OCI-LY3 (cell line): ENCODE measurements around the gene CELF4.

ENCODE experiments used
- H2AFZ ChIP-seq: fragments of 200-600, 300-600 bp; shearing (Covaris generic); 2 replicates; pipeline ENCODE4 v1.6.0; 2014; ENCODE audit warnings: antibody characterized with exemption, low read depth, low read length
- H3K27ac ChIP-seq: fragments of 200-600, 300-600 bp; sonication (generic); 2 replicates; pipeline ENCODE4 v1.5.1; 2014; ENCODE audit warnings: mild to moderate bottlenecking, low read length, moderate library complexity, mixed read lengths
- H3K27me3 ChIP-seq: fragments of 200-600, 300-600 bp; sonication (generic); 2 replicates; pipeline ENCODE4 v1.6.1; 2014; ENCODE audit warnings: low read depth, low read length, mixed read lengths
- H3K36me3 ChIP-seq: fragments of 200-600, 300-600 bp; sonication (generic); replicated peaks from 2 replicates; pipeline ENCODE3; 2014; ENCODE audit warnings: low read depth, low read length, mixed read lengths
- H3K4me1 ChIP-seq: fragments of 300-600, 200-600 bp; sonication (generic); 2 replicates; pipeline ENCODE4 v1.6.1; 2014; ENCODE audit warnings: low read length, mixed read lengths
- H3K4me2 ChIP-seq: fragments of 200-600, 300-600 bp; sonication (generic); 2 replicates; pipeline ENCODE4 v1.6.1; 2014; ENCODE audit warnings: low read length, mixed read lengths
- H3K4me3 ChIP-seq: fragments of 300-600, 200-600 bp; sonication (generic); 2 replicates; pipeline ENCODE4 v1.5.1; 2014; ENCODE audit warnings: antibody characterized with exemption, mild to moderate bottlenecking, low read length, moderate library complexity
- H3K79me2 ChIP-seq: fragments of 300-600, 200-600 bp; shearing (Covaris generic); 2 replicates; pipeline ENCODE4 v1.6.1; 2014; ENCODE audit warnings: mild to moderate bottlenecking, low read length, mixed read lengths
- H3K9ac ChIP-seq: fragments of 300-600, 200-600 bp; shearing (Covaris generic); 2 replicates; pipeline ENCODE4 v1.6.0; 2014; ENCODE audit warnings: mild to moderate bottlenecking, low read length, moderate library complexity
- H3K9me3 ChIP-seq: fragments of 200-600, 300-600 bp; shearing (Covaris generic); 2 replicates; pipeline ENCODE4 v1.6.1; 2014; ENCODE audit warnings: low read length, mixed read lengths; ENCODE audit not compliant: insufficient read depth
- H4K20me1 ChIP-seq: fragments of 200-600, 300-600 bp; sonication (generic); 2 replicates; pipeline ENCODE4 v1.6.1; 2016; ENCODE audit warnings: low read length, mixed read lengths; ENCODE audit not compliant: insufficient read depth
- CTCF ChIP-seq: fragments of 200-600, 300-600 bp; sonication (generic); IDR thresholded peaks from 2 replicates; pipeline ENCODE4 v1.5.1; 2014; ENCODE audit warnings: antibody characterized with exemption, low read length, low read depth
- EZH2phosphoT487 ChIP-seq: fragments of 200-600 bp; shearing (Covaris generic); IDR thresholded peaks from 2 replicates; pipeline ENCODE4 v1.6.1; 2018; ENCODE audit warnings: antibody characterized with exemption, mixed run types, low read depth

Gene CELF4

DNA sequence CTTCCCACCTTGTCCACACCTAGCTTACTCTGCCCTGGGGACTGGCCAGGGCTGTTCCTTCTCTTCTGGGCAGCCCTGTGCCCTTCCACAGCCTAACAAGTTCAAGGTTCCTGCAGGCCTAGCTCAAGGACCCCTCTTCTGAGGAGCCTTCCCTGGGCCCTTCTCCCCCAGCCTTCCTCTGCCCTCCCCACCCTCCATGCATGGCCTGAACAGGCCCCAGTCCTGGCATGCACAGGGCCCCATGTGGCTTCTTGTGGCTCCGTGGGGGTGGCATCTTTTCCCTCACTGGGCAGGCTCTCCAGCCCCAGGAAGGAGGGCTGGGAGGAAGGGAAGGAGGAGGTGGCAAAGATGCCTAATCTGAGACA is 162.9 kb downstream of the CELF4 start:
- H3K79me2 ChIP-seq, result no peaks in the 10 kb centered on the region
- no peaks in the 10 kb centered on the region for H3K9me3 ChIP-seq
- no peaks in the 10 kb centered on the region for H4K20me1 ChIP-seq
- H3K36me3 ChIP-seq, result no peaks in the 10 kb centered on the region
- no peak overlapping the region for H3K4me2 ChIP-seq
- no peaks in the 10 kb centered on the region for H3K27me3 ChIP-seq
- TF ChIP-seq EZH2phosphoT487 (no peak), CTCF (no peak)
- no peak overlapping the region for H3K4me3 ChIP-seq
- peaks cover 3% of the 10 kb centered on the region; the same call in 1 of the 2 replicates for H3K4me1 ChIP-seq
- H3K9ac ChIP-seq, result no peak overlapping the region
- no peak overlapping the region for H3K27ac ChIP-seq
- no peak overlapping the region for H2AFZ ChIP-seq

DNA sequence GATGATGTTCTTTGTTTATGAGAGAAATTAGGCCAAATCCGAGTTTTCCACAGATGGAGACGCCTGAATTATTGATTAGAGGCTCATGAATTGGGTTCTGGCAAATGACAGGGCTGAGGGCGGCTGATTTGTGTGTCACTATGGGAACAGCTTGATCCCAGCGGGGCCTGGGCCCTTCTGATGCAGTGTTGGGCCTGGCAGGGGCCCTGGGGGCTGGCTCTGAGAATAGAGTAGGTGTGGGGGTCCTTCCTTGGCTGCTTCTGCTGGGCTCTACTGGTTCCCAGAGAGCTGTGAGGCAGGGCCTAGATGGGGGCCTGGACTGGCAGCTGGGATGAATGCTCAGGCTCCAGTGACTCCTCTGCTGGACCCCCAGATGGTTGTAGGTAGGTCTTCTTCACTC is 164.8 kb downstream of the CELF4 start:
- Histone ChIP-seq H2AFZ (no peak overlapping the region), H3K9me3 (no peaks in the 10 kb centered on the region), H3K4me1 (peaks cover 3% of the 10 kb centered on the region; the same call in 1 of the 2 replicates), H4K20me1 (no peaks in the 10 kb centered on the region), H3K27me3 (no peaks in the 10 kb centered on the region), H3K4me2 (no peak overlapping the region), H3K27ac (no peak overlapping the region), H3K36me3 (no peaks in the 10 kb centered on the region), H3K9ac (no peak overlapping the region), H3K4me3 (no peak overlapping the region), H3K79me2 (no peaks in the 10 kb centered on the region)
- TF ChIP-seq CTCF, result no peak
- TF ChIP-seq EZH2phosphoT487, result no peak

- Histone ChIP-seq H2AFZ (no peak overlapping the region), H3K9ac (no peak overlapping the region), H3K79me2 (no peaks in the 10 kb centered on the region), H3K9me3 (no peaks in the 10 kb centered on the region), H3K36me3 (no peaks in the 10 kb centered on the region), H3K27me3 (no peaks in the 10 kb centered on the region), H3K4me1 (peaks cover 9% of the 10 kb centered on the region), H3K4me3 (no peak overlapping the region), H3K27ac (no peak overlapping the region), H4K20me1 (no peaks in the 10 kb centered on the region), H3K4me2 (no peak overlapping the region)
- TF ChIP-seq EZH2phosphoT487, result no peak
- TF ChIP-seq CTCF, result no peak
These were observed 167.2 kb downstream of the CELF4 start for GRCh38 chr18:37398248-37398920.

DNA sequence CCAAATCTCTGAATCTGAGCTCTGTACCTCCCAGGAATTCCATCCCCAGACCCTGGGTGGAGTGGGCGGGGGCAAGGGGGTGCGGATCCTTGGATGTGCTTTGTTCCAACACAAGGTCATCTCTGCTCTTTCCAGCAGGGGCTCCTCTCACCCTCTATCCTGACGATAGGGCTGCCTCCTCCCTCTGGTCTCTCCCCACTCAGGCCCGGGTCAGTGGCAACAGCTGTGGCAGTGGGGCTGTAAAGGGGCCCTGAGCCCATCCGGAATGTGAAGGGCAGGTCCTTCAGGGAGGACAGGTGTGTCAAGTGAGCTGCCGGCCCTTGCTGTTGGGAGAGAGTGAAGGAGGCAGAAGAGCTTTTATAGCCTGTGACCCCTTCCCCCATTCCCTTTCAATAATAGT is 167.8 kb downstream of the CELF4 start:
- H3K27ac ChIP-seq, result no peak overlapping the region
- no peaks in the 10 kb centered on the region for H3K27me3 ChIP-seq
- H3K9ac ChIP-seq, result no peak overlapping the region
- no peaks in the 10 kb centered on the region for H3K36me3 ChIP-seq
- no peak overlapping the region for H3K4me2 ChIP-seq
- H3K4me1 ChIP-seq, result peaks cover 12% of the 10 kb centered on the region
- TF ChIP-seq EZH2phosphoT487 (no peak), CTCF (no peak)
- H3K4me3 ChIP-seq, result no peak overlapping the region
- H3K9me3 ChIP-seq, result no peaks in the 10 kb centered on the region
- H4K20me1 ChIP-seq, result no peaks in the 10 kb centered on the region
- no peaks in the 10 kb centered on the region for H3K79me2 ChIP-seq
- no peak overlapping the region for H2AFZ ChIP-seq
